ENCODE measurements around the gene FXYD2.

GRCh38 chr11:117872975-117873827, 48.7 kb upstream of the FXYD2 start:
- TF ChIP-seq EP300 (IDR thresholded peaks at IDR 0.05; ENCODE audit: low read length) (no peak), HNRNPL (IDR thresholded peaks at IDR 0.05; ENCODE audit: low read depth, low read length) (no peak), E2F1 (CRISPR knock-in tag; IDR thresholded peaks at IDR 0.05) (no peak)
